Measurements from ENCODE around the gene RPRD2.
"Not testable (repeated sequence)": the region's sequence is repeated elsewhere in the genome, so short reads cannot be mapped to it uniquely, and the experiment has no call there.

The RPRD2 gene

GRCh38 chr1:150363426-150364230 is at the start of gene RPRD2:
Gene RPRD2, plus strand, starts transcription at chr1:150364147. Its CDS starts 568 bp downstream, at chr1:150364715.
- DNase-seq (ENCODE audit: low read depth in 2 of 3, low spot score in 1 of 3): peak; percentile 97 to 99 (median 97)

GRCh38 chr1:150314691-150315090 is 49.3 kb upstream of the RPRD2 start:
- DNase-seq (ENCODE audit: low read depth in 2 of 3, low spot score in 1 of 3): not testable (repeated sequence)

GRCh38 chr1:150320667-150320978 is 43.3 kb upstream of the RPRD2 start:
- no peak for DNase-seq (ENCODE audit: low read depth in 2 of 3, low spot score in 1 of 3)

- no peak for DNase-seq (ENCODE audit: low read depth in 2 of 3, low spot score in 1 of 3)
Measured at GRCh38 chr1:150321826-150322166, 42.2 kb upstream of the RPRD2 start.

- DNase-seq (ENCODE audit: low read depth in 2 of 3, low spot score in 1 of 3): no peak
Measured at GRCh38 chr1:150322310-150322709, 41.6 kb upstream of the RPRD2 start.

GRCh38 chr1:150332651-150333290 is 31.2 kb upstream of the RPRD2 start:
- no peak for DNase-seq (ENCODE audit: low read depth in 2 of 3, low spot score in 1 of 3)

GRCh38 chr1:150346316-150346715 is 17.6 kb upstream of the RPRD2 start:
- no peak for DNase-seq (ENCODE audit: low read depth in 2 of 3, low spot score in 1 of 3)

GRCh38 chr1:150352866-150353265 is 11.1 kb upstream of the RPRD2 start:
- DNase-seq (ENCODE audit: low read depth in 2 of 3, low spot score in 1 of 3): no peak

- DNase-seq (ENCODE audit: low read depth in 2 of 3, low spot score in 1 of 3): no peak
Measured at GRCh38 chr1:150362721-150363425, 1.1 kb upstream of the RPRD2 start.

- DNase-seq (ENCODE audit: low read depth in 2 of 3, low spot score in 1 of 3): peak; percentile 60 to 74 (median 71)
Measured at GRCh38 chr1:150364231-150365003, 470 bp downstream of the RPRD2 start.

- no peak for DNase-seq (ENCODE audit: low read depth in 2 of 3, low spot score in 1 of 3)
Measured at GRCh38 chr1:150365941-150366340, 2.0 kb downstream of the RPRD2 start.

GRCh38 chr1:150366416-150367296 is 2.7 kb downstream of the RPRD2 start:
- DNase-seq (ENCODE audit: low read depth in 2 of 3, low spot score in 1 of 3): no peak

- DNase-seq (ENCODE audit: low read depth in 2 of 3, low spot score in 1 of 3): no peak
Measured at GRCh38 chr1:150371110-150371509, 7.2 kb downstream of the RPRD2 start.

GRCh38 chr1:150372580-150372979 is 8.6 kb downstream of the RPRD2 start:
- DNase-seq (ENCODE audit: low read depth in 2 of 3, low spot score in 1 of 3): no peak

- no peak for DNase-seq (ENCODE audit: low read depth in 2 of 3, low spot score in 1 of 3)
Measured at GRCh38 chr1:150376110-150376509, 12.2 kb downstream of the RPRD2 start.

- DNase-seq (ENCODE audit: low read depth in 2 of 3, low spot score in 1 of 3): no peak
Measured at GRCh38 chr1:150383631-150384324, 19.8 kb downstream of the RPRD2 start.

- no peak for DNase-seq (ENCODE audit: low read depth in 2 of 3, low spot score in 1 of 3)
Measured at GRCh38 chr1:150385537-150386445, 21.8 kb downstream of the RPRD2 start.

GRCh38 chr1:150386592-150386991 is 22.6 kb downstream of the RPRD2 start:
- DNase-seq (ENCODE audit: low read depth in 2 of 3, low spot score in 1 of 3): no peak

GRCh38 chr1:150387200-150387599 is 23.3 kb downstream of the RPRD2 start:
- no peak for DNase-seq (ENCODE audit: low read depth in 2 of 3, low spot score in 1 of 3)
